Measurements from ENCODE around the gene SPC24.

DNA sequence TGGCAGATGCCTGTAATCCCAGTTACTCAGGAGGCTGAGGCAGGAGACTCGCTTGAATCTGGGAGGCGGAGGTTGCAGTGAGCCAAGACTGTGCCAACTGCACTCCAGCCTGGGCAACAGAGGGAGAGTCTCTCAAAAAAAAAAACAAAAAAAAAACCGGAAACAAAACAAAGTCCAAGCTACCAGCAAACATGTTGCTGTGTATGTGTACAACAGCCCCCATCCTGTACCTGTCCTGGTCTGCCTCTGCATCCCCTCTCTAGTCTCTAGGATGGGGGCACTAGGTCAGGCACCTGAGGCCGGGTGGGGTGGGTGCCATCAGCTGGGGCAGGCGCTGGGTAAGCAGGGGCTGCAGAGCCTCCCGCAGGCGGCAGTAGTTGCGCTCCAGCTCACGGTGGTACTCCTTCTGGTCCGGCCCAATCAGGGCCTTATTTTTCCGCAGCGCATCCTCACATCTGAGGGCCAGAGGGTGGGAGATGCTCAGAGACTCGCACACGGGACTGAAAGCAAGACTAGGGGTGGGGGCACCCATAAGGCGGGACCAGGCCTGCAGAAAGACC lies 44.5 kb upstream of the SPC24 start:
- TF ChIP-seq, protein P1, sequence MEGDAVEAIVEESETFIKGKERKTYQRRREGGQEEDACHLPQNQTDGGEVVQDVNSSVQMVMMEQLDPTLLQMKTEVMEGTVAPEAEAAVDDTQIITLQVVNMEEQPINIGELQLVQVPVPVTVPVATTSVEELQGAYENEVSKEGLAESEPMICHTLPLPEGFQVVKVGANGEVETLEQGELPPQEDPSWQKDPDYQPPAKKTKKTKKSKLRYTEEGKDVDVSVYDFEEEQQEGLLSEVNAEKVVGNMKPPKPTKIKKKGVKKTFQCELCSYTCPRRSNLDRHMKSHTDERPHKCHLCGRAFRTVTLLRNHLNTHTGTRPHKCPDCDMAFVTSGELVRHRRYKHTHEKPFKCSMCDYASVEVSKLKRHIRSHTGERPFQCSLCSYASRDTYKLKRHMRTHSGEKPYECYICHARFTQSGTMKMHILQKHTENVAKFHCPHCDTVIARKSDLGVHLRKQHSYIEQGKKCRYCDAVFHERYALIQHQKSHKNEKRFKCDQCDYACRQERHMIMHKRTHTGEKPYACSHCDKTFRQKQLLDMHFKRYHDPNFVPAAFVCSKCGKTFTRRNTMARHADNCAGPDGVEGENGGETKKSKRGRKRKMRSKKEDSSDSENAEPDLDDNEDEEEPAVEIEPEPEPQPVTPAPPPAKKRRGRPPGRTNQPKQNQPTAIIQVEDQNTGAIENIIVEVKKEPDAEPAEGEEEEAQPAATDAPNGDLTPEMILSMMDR (IDR thresholded peaks at IDR 0.05): no peak
- no peak for TF ChIP-seq EZH2 (IDR thresholded peaks at IDR 0.05; ENCODE audit: borderline replicate concordance, insufficient read depth, low read depth, low read length, poor library complexity, severe bottlenecking)

Data from B cell (primary cell).